Inflammatory macrophage treated with lipopolysaccharide for 4 hours (primary cell): Measurements from ENCODE around the gene VSIG10L2.

Experiments used
- DNase-seq: peaks from one replicate; pipeline ENCODE4 v3.0.0-alpha.2; 2020

The VSIG10L2 gene

GRCh38 chr11:125948278-125949051, 2.6 kb downstream of the VSIG10L2 start:
- DNase-seq = no peak

GRCh38 chr11:125949271-125950177, 3.7 kb downstream of the VSIG10L2 start:
- no peak for DNase-seq

- DNase-seq = no peak
Observed at GRCh38 chr11:125950178-125950490, 4.3 kb downstream of the VSIG10L2 start.

GRCh38 chr11:125950696-125951651, 5.1 kb downstream of the VSIG10L2 start:
- DNase-seq = no peak

- no peak for DNase-seq
Observed at GRCh38 chr11:125951731-125952130, 5.9 kb downstream of the VSIG10L2 start.

- DNase-seq = no peak
Observed at GRCh38 chr11:125952559-125952958, 6.7 kb downstream of the VSIG10L2 start.

- DNase-seq = no peak
Observed at GRCh38 chr11:125952973-125953372, 7.1 kb downstream of the VSIG10L2 start.

GRCh38 chr11:125953401-125953935, 7.6 kb downstream of the VSIG10L2 start:
- no peak for DNase-seq

- DNase-seq = no peak
Observed at GRCh38 chr11:125954123-125954944, 8.5 kb downstream of the VSIG10L2 start.

- no peak for DNase-seq
Observed at GRCh38 chr11:125954945-125955640, 9.2 kb downstream of the VSIG10L2 start.

- DNase-seq = no peak
Observed at GRCh38 chr11:125955856-125956255, 10.0 kb downstream of the VSIG10L2 start.

- DNase-seq = no peak
Observed at GRCh38 chr11:125956391-125957134, 10.7 kb downstream of the VSIG10L2 start.

GRCh38 chr11:125957618-125958332, 11.9 kb downstream of the VSIG10L2 start:
- DNase-seq = no peak

GRCh38 chr11:125958872-125959400, 13.1 kb downstream of the VSIG10L2 start:
- DNase-seq = no peak

GRCh38 chr11:125959511-125959910, 13.7 kb downstream of the VSIG10L2 start:
- no peak for DNase-seq

GRCh38 chr11:125959931-125960330, 14.1 kb downstream of the VSIG10L2 start:
- DNase-seq = no peak

GRCh38 chr11:125960771-125961170, 14.9 kb downstream of the VSIG10L2 start:
- DNase-seq = no peak

GRCh38 chr11:125967515-125967914, 21.7 kb downstream of the VSIG10L2 start:
- no peak for DNase-seq

GRCh38 chr11:125968354-125968753, 22.5 kb downstream of the VSIG10L2 start:
- no peak for DNase-seq
